K562 (cell line): ENCODE results near the gene STOX1. TPM values are rescaled to one million over a fixed set of nuclear protein-coding genes. Genes with fewer than 3 reads are reported as not detected.
A peak's percentile ranks its signal among the peaks of the same experiment; 100 is the strongest.

Experiments
- ATAC-seq: fragments of 200-7000 bp; cut with Tn5 transposase; 3 replicates; pipeline ENCODE4 v1.9.1; 2020; ENCODE audit warnings: moderate library complexity
- BruUV-seq: library from RNA; stranded (reverse); fragments of 400-500 nt; replicated peaks from 2 replicates; lab custom pipeline; 2021; lab: Mats Ljungman, UMichigan
- CTCF ChIA-PET: fragments of 300-600 bp; formaldehyde crosslinking; extraction: SDS; loops from one replicate; lab custom pipeline; 2021; ENCODE audit warnings: low intra/inter-chr PET ratio; lab: Yijun Ruan, JAX
- POLR2A ChIA-PET: fragments of 300-600, 350-650 bp; sonication (Branson Sonifier 250); formaldehyde crosslinking; extraction: SDS; loops from one replicate; lab custom pipeline; 2021; ENCODE audit warnings: antibody characterized with exemption, inconsistent platforms; lab: Yijun Ruan, JAX
- DNase-seq, 4 experiments: peaks; one replicate each; pipeline versions ENCODE4 v3.0.0 to v3.0.0-alpha.2; 2011 to 2018; ENCODE audit warnings: low spot score in 3 of 4, mixed read lengths in 3 of 4; ENCODE audit errors: extremely low read depth in 1 of 4
- FAIRE-seq: peaks from 2 replicates; lab custom pipeline; 2011; peaks lifted over from hg19 to GRCh38; lab: Jason Lieb, UNC
- H2AFZ ChIP-seq: 2 replicates; pipeline ENCODE4 v1.6.0; 2011; ENCODE audit warnings: low read depth, low read length, control low read depth, inconsistent platforms
- H3K27ac ChIP-seq: fragments of 200-600 bp; 3 replicates; pipeline ENCODE4 v1.8.0; 2011; ENCODE audit warnings: low read depth, mild to moderate bottlenecking, control low read depth, inconsistent platforms, low read length, moderate library complexity, mixed read lengths; ENCODE audit errors: extremely low read depth
- H3K27me3 ChIP-seq, 2 experiments: fragments of 300-600 bp in 1 of 2; 2 replicates in 1 of 2; 3 replicates in 1 of 2; pipeline versions ENCODE4 v1.6.0 to v1.8.0; 2011; ENCODE audit warnings: inconsistent platforms in 2 of 2, low read length in 2 of 2, mild to moderate bottlenecking in 1 of 2, mixed read lengths in 1 of 2, moderate library complexity in 1 of 2; ENCODE audit not compliant: control insufficient read depth in 2 of 2, insufficient read depth in 2 of 2
- H3K36me3 ChIP-seq: fragments of 300-600 bp; 3 replicates; pipeline ENCODE4 v1.8.0; 2011; ENCODE audit warnings: mild to moderate bottlenecking, low read length, inconsistent platforms; ENCODE audit not compliant: control insufficient read depth, insufficient read depth
- H3K4me1 ChIP-seq, 2 experiments: fragments of 200-600 bp in 1 of 2; replicated peaks in 1 of 2; 2 replicates in 1 of 2; 3 replicates in 1 of 2; pipeline versions ENCODE4 v1.5.1 to v1.8.0; 2011; ENCODE audit warnings: inconsistent platforms in 2 of 2, low read length in 2 of 2, mild to moderate bottlenecking in 1 of 2, mixed read lengths in 1 of 2, moderate library complexity in 1 of 2; ENCODE audit not compliant: control insufficient read depth in 2 of 2, insufficient read depth in 2 of 2
- H3K4me2 ChIP-seq: 2 replicates; pipeline ENCODE4 v1.6.1; 2011; ENCODE audit warnings: low read length, control low read depth, inconsistent platforms, mixed read lengths; ENCODE audit not compliant: insufficient read depth
- H3K4me3 ChIP-seq: fragments of 200-600 bp; sonication (generic), shearing (Covaris generic); 2 replicates; pipeline ENCODE4 v1.5.1; 2016; ENCODE audit warnings: control low read depth, inconsistent platforms
- H3K79me2 ChIP-seq: fragments of 200-600 bp; 3 replicates; pipeline ENCODE4 v1.8.0; 2011; ENCODE audit warnings: low read length, inconsistent platforms; ENCODE audit not compliant: control insufficient read depth, insufficient read depth
- H3K9ac ChIP-seq, 2 experiments: 2 replicates each; pipeline versions ENCODE4 v1.6.0 to v1.6.1; 2011; ENCODE audit warnings: low read depth in 2 of 2, low read length in 2 of 2, control low read depth in 1 of 2, inconsistent platforms in 1 of 2, mild to moderate bottlenecking in 1 of 2, mixed read lengths in 1 of 2; ENCODE audit not compliant: insufficient read depth in 1 of 2
- H3K9me1 ChIP-seq: one replicate; pipeline ENCODE4 v1.6.0; 2011; ENCODE audit warnings: inconsistent platforms, mild to moderate bottlenecking, low read length, moderate library complexity; ENCODE audit not compliant: control insufficient read depth, insufficient read depth
- H3K9me3 ChIP-seq: replicated peaks from 2 replicates; pipeline ENCODE4 v1.5.1; 2011; ENCODE audit warnings: low read depth, low read length, inconsistent platforms; ENCODE audit not compliant: control insufficient read depth, insufficient read depth
- H4K20me1 ChIP-seq: replicated peaks from 2 replicates; pipeline ENCODE4 v1.6.1; 2011; ENCODE audit warnings: low read length, inconsistent platforms, mixed read lengths; ENCODE audit not compliant: control insufficient read depth, insufficient read depth
- BRD9 ChIP-seq: fragments of 450-650 bp; IDR thresholded peaks from 2 replicates; pipeline ENCODE4 v1.6.1; 2018; ENCODE audit warnings: low read depth; ENCODE audit not compliant: partially characterized antibody
- CREBBP ChIP-seq: IDR thresholded peaks from one replicate; pipeline ENCODE4 v1.6.1; 2012; ENCODE audit warnings: low read depth, mild to moderate bottlenecking, control low read depth, inconsistent platforms, low read length
- POLR3A ChIP-seq: IDR thresholded peaks from 2 replicates; pipeline ENCODE4 v1.6.1; 2011; ENCODE audit warnings: borderline replicate concordance, mild to moderate bottlenecking, moderate library complexity; ENCODE audit not compliant: insufficient read length, insufficient read depth; ENCODE audit errors: extremely low read depth
- TSC22D4 ChIP-seq: fragments of 450-650 bp; IDR thresholded peaks from 2 replicates; pipeline ENCODE4 v1.6.1; 2016; ENCODE audit warnings: missing genetic modification characterization, missing biosample characterization, control low read depth
- ZKSCAN1 ChIP-seq: fragments of 150-350 bp; IDR thresholded peaks from 2 replicates; pipeline ENCODE4 v1.6.1; 2016; ENCODE audit warnings: low read depth, low read length
- ZNF77 ChIP-seq: fragments of 250-450 bp; sonication (Bioruptor Pico); IDR thresholded peaks from 2 replicates; pipeline ENCODE4 v1.5.0; 2020
- WGBS: fragments of 100-300 bp; shearing (Covaris generic); methylation state at CpG from one replicate; pipeline ENCODE4 v1.1.6; 2016; ENCODE audit warnings: low coverage, mixed read lengths; ENCODE audit not compliant: insufficient coverage; ENCODE audit errors: missing lambda C conversion rate; 5-methylcytosine and 5-hydroxymethylcytosine counted together
- in situ Hi-C: fragments of 300-500 bp; cut with MboI; formaldehyde crosslinking; loops from 4 replicates; pipeline ENCODE4 v1.15.0; 2018; ENCODE audit warnings: inconsistent platforms, mixed read lengths
- intact Hi-C: fragments of 100-400 bp; cut with micrococcal nuclease; formaldehyde crosslinking; loops from 2 replicates; pipeline ENCODE4 v1.14.2; 2022
- polyA plus RNA-seq, 8 experiments: library from polyadenylated mRNA; depleted of rRNA in 4 of 8; stranded (reverse) in 5 of 8; unstranded in 3 of 8; fragments of >200 nt; fragmentation: Nextera tagmentation in 2 of 8; fragmentation: Illumina TruSeq in 1 of 8; extraction: Ambion mirVana in 2 of 8; extraction: Trizol in 1 of 8; gene quantifications; 2 replicates each; pipeline versions ENCODE4 v1.2.1 to v1.2.3, GENCODE V29; 2011 to 2014; ENCODE audit warnings: inconsistent platforms in 1 of 8, missing spikeins in 1 of 8
- total RNA-seq, 7 experiments: library from RNA; depleted of rRNA in 6 of 7; stranded (reverse); fragments of >200 nt in 6 of 7; fragmentation: Illumina TruSeq in 2 of 7; extraction: Trizol in 2 of 7; gene quantifications; 2 replicates each; pipeline versions ENCODE4 v1.2.1 to v1.2.3, GENCODE V29; 2011 to 2021; ENCODE audit warnings: low replicate concordance in 1 of 7
- TF ChIP-seq, protein P1 (sequence below): sonication (generic); formaldehyde crosslinking; IDR thresholded peaks from 2 replicates; pipeline ENCODE4 v1.8.1; 2023; ENCODE audit warnings: mild to moderate bottlenecking, missing genetic modification reagents
- TF ChIP-seq, protein P2 (sequence below): fragments of 250-450 bp; sonication (Bioruptor Pico); IDR thresholded peaks from 2 replicates; pipeline ENCODE4 v1.9.0; 2021; ENCODE audit warnings: mild to moderate bottlenecking, inconsistent platforms

The STOX1 gene
- total and polyA plus RNA-seq, 9 of the 15 experiments (the other 6 are each of a cell fraction or from before 2014, with no cell fraction given), result 0.09 to 0.87 (median 0.29) TPM

DNA sequence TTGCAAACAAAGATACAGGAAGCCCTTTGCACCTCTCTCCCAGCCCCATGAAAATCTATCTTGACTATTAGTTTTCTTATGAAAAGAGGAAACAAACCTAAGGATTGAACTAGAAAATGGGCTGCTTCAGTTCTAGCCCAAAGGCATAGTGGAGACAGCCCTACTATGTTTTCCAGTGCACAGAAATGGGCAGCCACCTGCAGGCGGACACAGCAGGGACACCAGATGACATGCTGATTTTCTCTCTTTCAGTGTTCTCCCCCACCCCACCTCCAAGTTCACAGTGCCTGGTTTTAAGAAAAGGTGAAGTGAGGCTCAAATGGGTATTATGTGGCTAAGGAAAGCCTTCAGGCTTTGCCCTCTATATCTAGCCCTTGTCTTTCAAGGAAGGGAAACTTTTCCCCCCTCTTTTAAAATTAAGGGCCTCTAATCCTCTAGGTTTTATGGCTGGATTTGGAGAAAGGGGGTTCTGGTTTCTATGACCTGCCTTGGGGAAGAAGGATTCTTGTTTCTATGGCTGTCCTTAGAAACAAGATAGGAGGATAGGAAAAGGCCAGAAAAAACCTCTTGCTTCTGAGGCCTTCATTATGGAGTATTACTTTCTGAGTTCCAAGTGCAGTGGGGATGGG is 50.3 kb downstream of the STOX1 start:
- no peaks in the 10 kb centered on the region for H4K20me1 ChIP-seq
- no peak overlapping the region for H3K27ac ChIP-seq
- no peaks in the 10 kb centered on the region for H3K36me3 ChIP-seq
- BruUV-seq, result no TSS peak
- peak; percentile 72 for TF ChIP-seq ZKSCAN1
- no peak for TF ChIP-seq CREBBP
- TF ChIP-seq, protein P1, sequence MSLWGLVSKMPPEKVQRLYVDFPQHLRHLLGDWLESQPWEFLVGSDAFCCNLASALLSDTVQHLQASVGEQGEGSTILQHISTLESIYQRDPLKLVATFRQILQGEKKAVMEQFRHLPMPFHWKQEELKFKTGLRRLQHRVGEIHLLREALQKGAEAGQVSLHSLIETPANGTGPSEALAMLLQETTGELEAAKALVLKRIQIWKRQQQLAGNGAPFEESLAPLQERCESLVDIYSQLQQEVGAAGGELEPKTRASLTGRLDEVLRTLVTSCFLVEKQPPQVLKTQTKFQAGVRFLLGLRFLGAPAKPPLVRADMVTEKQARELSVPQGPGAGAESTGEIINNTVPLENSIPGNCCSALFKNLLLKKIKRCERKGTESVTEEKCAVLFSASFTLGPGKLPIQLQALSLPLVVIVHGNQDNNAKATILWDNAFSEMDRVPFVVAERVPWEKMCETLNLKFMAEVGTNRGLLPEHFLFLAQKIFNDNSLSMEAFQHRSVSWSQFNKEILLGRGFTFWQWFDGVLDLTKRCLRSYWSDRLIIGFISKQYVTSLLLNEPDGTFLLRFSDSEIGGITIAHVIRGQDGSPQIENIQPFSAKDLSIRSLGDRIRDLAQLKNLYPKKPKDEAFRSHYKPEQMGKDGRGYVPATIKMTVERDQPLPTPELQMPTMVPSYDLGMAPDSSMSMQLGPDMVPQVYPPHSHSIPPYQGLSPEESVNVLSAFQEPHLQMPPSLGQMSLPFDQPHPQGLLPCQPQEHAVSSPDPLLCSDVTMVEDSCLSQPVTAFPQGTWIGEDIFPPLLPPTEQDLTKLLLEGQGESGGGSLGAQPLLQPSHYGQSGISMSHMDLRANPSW, result no peak
- no peak for TF ChIP-seq POLR3A
- TF ChIP-seq ZNF77 (CRISPR knock-in tag), result no peak
- TF ChIP-seq, protein P2, sequence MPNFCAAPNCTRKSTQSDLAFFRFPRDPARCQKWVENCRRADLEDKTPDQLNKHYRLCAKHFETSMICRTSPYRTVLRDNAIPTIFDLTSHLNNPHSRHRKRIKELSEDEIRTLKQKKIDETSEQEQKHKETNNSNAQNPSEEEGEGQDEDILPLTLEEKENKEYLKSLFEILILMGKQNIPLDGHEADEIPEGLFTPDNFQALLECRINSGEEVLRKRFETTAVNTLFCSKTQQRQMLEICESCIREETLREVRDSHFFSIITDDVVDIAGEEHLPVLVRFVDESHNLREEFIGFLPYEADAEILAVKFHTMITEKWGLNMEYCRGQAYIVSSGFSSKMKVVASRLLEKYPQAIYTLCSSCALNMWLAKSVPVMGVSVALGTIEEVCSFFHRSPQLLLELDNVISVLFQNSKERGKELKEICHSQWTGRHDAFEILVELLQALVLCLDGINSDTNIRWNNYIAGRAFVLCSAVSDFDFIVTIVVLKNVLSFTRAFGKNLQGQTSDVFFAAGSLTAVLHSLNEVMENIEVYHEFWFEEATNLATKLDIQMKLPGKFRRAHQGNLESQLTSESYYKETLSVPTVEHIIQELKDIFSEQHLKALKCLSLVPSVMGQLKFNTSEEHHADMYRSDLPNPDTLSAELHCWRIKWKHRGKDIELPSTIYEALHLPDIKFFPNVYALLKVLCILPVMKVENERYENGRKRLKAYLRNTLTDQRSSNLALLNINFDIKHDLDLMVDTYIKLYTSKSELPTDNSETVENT (CRISPR knock-in tag), result no peak
- TF ChIP-seq BRD9, result no peak
- TF ChIP-seq TSC22D4 (tag), result no peak
- H3K9ac ChIP-seq, result no peak overlapping the region
- no peaks in the 10 kb centered on the region for H3K9me3 ChIP-seq
- in situ Hi-C loops (no loop called here), intact Hi-C loops (no loop called here)
- H3K79me2 ChIP-seq, result no peaks in the 10 kb centered on the region
- POLR2A ChIA-PET, result no interaction called here
- CTCF ChIA-PET, result no interaction called here
- H3K27me3 ChIP-seq, result no peaks in the 10 kb centered on the region
- no peak for ATAC-seq
- no peak overlapping the region for H2AFZ ChIP-seq
- DNase-seq, result no peak
- H3K9me1 ChIP-seq, result no peaks in the 10 kb centered on the region
- FAIRE-seq, result no peak
- WGBS, result 44% methylated on average over 1 of the region's 1 CpG
- no peaks in the 10 kb centered on the region for H3K4me1 ChIP-seq
- H3K4me2 ChIP-seq, result no peak overlapping the region
- H3K4me3 ChIP-seq, result no peak overlapping the region
